ENCODE data around the gene CNDP2. TPM values are rescaled to one million over a fixed set of nuclear protein-coding genes. Genes with fewer than 3 reads are reported as not detected.

CNDP2 gene
- total RNA-seq, 1 experiment from 2014 or later: 57.6 TPM

GRCh38 chr18:74473976-74474640 lies 22.1 kb upstream of the CNDP2 start:
- Histone ChIP-seq H3K4me1 (ENCODE audit: insufficient read depth, low read length) (peaks cover 3% of the 10 kb centered on the region), H3K27me3 (ENCODE audit: low read length) (no peaks in the 10 kb centered on the region), H3K9ac (ENCODE audit: low read length) (no peak overlapping the region), H3K4me3 (ENCODE audit: low read length) (no peak overlapping the region), H3K27ac (ENCODE audit: low read length) (no peak overlapping the region), H3F3A (ENCODE audit: low read length, unreplicated experiment) (no peaks in the 10 kb centered on the region), H3K4me2 (ENCODE audit: low read length) (no peak overlapping the region), H4K20me1 (ENCODE audit: low read length) (no peaks in the 10 kb centered on the region), H3K9me2 (replicated peaks; ENCODE audit: low read length) (no peaks in the 10 kb centered on the region), H3K36me3 (ENCODE audit: low read depth, low read length) (no peaks in the 10 kb centered on the region), H3K9me3 (ENCODE audit: low read length) (no peaks in the 10 kb centered on the region), H2AFZ (ENCODE audit: low read length) (no peak overlapping the region), H3K79me2 (ENCODE audit: low read length) (no peaks in the 10 kb centered on the region)
- POLR2A ChIA-PET (ENCODE audit: unreplicated experiment): no interaction called here
- intact Hi-C loops (cut with micrococcal nuclease): no loop called here
- BruUV-seq (replicated peaks): no TSS peak
- TF ChIP-seq EZH2 (IDR thresholded peaks at IDR 0.05; ENCODE audit: low read length, unreplicated experiment): no peak
- TF ChIP-seq CTCF (conservative IDR thresholded peaks at IDR 0.05; ENCODE audit: low read depth, low read length): no peak
- TF ChIP-seq EZH2phosphoT487 (IDR thresholded peaks at IDR 0.05; ENCODE audit: borderline replicate concordance, low read length): no peak
- DNase-seq (no peak), ATAC-seq (no peak)
- CTCF ChIA-PET: no interaction called here

GRCh38 chr18:74476140-74476539 lies 20.0 kb upstream of the CNDP2 start:
- CTCF ChIA-PET: no interaction called here

More at GRCh38 chr18:74476140-74476539, 20.0 kb upstream of the CNDP2 start:
- DNase-seq (peak; percentile 21), ATAC-seq (no peak)
- Histone ChIP-seq H3K36me3 (ENCODE audit: low read depth, low read length) (no peaks in the 10 kb centered on the region), H3K9ac (ENCODE audit: low read length) (no peak overlapping the region), H3K27me3 (ENCODE audit: low read length) (no peaks in the 10 kb centered on the region), H3K79me2 (ENCODE audit: low read length) (no peaks in the 10 kb centered on the region), H3K4me1 (ENCODE audit: insufficient read depth, low read length) (peaks cover 13% of the 10 kb centered on the region; the same call in 1 of the 2 replicates), H3K4me2 (ENCODE audit: low read length) (no peak overlapping the region), H3K27ac (ENCODE audit: low read length) (no peak overlapping the region), H3K9me2 (replicated peaks; ENCODE audit: low read length) (no peaks in the 10 kb centered on the region), H4K20me1 (ENCODE audit: low read length) (no peaks in the 10 kb centered on the region), H2AFZ (ENCODE audit: low read length) (no peak overlapping the region), H3F3A (ENCODE audit: low read length, unreplicated experiment) (no peaks in the 10 kb centered on the region), H3K9me3 (ENCODE audit: low read length) (no peaks in the 10 kb centered on the region), H3K4me3 (ENCODE audit: low read length) (no peak overlapping the region)
- POLR2A ChIA-PET (ENCODE audit: unreplicated experiment): no interaction called here
- TF ChIP-seq EZH2 (IDR thresholded peaks at IDR 0.05; ENCODE audit: low read length, unreplicated experiment) (no peak), CTCF (conservative IDR thresholded peaks at IDR 0.05; ENCODE audit: low read depth, low read length) (peak; percentile 56), EZH2phosphoT487 (IDR thresholded peaks at IDR 0.05; ENCODE audit: borderline replicate concordance, low read length) (no peak)
- no TSS peak for BruUV-seq (replicated peaks)
- intact Hi-C loops (cut with micrococcal nuclease): no loop called here
